COR-L47 (cell line): ENCODE data around the gene NUMA1.

Experiments used
- DNase-seq: peaks from one replicate; lab custom pipeline; 2025; lab: John Stamatoyannopoulos, UW

NUMA1 gene, protein sequence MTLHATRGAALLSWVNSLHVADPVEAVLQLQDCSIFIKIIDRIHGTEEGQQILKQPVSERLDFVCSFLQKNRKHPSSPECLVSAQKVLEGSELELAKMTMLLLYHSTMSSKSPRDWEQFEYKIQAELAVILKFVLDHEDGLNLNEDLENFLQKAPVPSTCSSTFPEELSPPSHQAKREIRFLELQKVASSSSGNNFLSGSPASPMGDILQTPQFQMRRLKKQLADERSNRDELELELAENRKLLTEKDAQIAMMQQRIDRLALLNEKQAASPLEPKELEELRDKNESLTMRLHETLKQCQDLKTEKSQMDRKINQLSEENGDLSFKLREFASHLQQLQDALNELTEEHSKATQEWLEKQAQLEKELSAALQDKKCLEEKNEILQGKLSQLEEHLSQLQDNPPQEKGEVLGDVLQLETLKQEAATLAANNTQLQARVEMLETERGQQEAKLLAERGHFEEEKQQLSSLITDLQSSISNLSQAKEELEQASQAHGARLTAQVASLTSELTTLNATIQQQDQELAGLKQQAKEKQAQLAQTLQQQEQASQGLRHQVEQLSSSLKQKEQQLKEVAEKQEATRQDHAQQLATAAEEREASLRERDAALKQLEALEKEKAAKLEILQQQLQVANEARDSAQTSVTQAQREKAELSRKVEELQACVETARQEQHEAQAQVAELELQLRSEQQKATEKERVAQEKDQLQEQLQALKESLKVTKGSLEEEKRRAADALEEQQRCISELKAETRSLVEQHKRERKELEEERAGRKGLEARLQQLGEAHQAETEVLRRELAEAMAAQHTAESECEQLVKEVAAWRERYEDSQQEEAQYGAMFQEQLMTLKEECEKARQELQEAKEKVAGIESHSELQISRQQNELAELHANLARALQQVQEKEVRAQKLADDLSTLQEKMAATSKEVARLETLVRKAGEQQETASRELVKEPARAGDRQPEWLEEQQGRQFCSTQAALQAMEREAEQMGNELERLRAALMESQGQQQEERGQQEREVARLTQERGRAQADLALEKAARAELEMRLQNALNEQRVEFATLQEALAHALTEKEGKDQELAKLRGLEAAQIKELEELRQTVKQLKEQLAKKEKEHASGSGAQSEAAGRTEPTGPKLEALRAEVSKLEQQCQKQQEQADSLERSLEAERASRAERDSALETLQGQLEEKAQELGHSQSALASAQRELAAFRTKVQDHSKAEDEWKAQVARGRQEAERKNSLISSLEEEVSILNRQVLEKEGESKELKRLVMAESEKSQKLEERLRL (N-terminal part only)

DNA sequence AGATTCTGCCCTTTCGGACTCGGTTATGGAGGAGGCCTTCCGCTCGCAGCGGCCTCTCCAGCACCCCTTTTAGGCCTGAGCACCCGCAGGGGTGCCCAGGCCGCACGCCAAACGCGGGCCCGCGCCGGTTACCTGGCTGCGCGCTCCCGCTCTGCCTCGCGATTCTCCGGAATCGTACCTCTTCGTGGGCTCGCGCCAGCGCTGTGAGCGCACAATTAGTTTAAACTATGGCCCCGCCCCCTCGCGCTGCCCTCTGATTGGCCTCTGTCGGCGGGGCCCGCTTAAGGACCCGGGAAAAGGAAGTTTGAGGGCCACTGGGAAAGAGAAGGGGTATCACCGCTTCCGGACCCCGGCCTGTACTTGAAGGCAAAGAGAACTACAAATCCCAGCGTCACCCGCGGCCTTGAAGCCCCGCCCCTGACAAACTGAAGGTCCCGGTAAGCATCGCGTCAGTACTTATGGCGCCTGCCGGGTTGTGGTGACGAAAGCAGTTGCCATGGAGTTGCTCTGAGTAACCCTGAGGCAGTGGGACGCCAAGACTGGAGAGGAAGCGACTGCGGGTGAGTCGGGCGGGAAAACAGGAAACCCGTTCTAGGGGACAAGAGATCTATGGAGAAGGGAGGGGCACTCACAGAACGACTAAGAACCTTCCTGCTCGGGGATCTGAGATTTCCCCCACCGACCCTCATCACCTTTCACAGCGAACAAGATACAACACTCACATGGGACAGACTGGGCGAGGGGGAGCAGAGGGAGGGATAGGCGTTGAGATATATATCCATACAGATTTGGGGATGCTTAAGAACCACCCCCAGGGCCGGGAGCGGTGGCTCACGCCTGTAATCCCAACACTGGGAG is at the start of gene NUMA1, which contains the start of gene LRRC51:
NUMA1 (minus strand) TSS at position 217 of the 858 bp plus-strand sequence. CDS start 44,599 bp downstream, outside the sequence.
LRRC51 (plus strand) TSS at position 525 of the 858 bp plus-strand sequence. CDS start 8,234 bp downstream, outside the sequence.
- DNase-seq = peak; percentile 100

- DNase-seq = no peak
These were observed 49.0 kb upstream of the NUMA1 start for GRCh38 chr11:72129381-72129780.

DNA sequence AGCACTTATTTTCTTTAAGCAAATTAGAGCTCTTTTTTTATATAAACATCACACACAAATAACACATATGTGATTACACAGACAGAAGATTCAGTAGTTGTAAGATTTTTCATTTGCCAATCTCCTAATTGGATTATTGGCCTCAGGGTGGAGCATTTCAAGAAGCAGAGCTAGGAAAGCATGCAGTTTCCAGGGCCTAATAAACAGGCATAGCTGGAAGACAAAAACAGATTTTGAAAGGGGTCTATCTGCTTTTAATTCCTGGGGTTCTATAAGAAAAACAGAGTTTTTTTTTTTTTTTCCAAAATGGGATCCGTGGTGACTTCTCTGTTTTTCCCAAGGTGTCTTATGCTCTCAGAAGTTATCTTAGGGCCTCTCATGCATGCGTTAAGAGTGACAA is 47.6 kb upstream of the NUMA1 start:
- no peak for DNase-seq

GRCh38 chr11:72125956-72126355 is 45.6 kb upstream of the NUMA1 start:
- DNase-seq = no peak

- DNase-seq = no peak
These were observed 43.7 kb upstream of the NUMA1 start for GRCh38 chr11:72124046-72124445.

GRCh38 chr11:72123117-72123653 is 42.8 kb upstream of the NUMA1 start:
- no peak for DNase-seq

GRCh38 chr11:72122607-72123006 is 42.3 kb upstream of the NUMA1 start:
- DNase-seq = no peak

GRCh38 chr11:72120930-72121329 is 40.6 kb upstream of the NUMA1 start:
- no peak for DNase-seq

DNA sequence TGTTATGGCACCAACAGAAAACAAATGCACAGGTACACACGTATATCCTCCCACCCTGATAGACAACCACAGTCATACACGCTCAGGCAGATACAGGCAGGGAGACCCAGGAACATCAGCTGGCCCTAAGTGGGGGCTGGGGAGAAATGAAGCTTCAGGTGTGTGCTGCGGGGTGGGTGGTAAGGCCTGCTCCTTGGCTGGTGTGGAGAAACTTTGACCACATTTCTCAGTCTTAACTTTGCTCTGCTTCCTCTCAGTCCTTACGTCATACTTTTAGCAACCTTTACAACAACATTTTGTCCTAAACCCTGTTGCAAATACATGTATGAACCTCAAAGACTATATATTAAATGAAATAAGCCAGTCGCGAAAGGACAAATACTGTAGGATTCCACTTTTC is 38.9 kb upstream of the NUMA1 start:
- DNase-seq = no peak

- no peak for DNase-seq
These were observed 35.8 kb upstream of the NUMA1 start for GRCh38 chr11:72116019-72116755.

- no peak for DNase-seq
These were observed 34.2 kb upstream of the NUMA1 start for GRCh38 chr11:72114570-72114969.

GRCh38 chr11:72112978-72113808 is 32.9 kb upstream of the NUMA1 start:
- no peak for DNase-seq

DNA sequence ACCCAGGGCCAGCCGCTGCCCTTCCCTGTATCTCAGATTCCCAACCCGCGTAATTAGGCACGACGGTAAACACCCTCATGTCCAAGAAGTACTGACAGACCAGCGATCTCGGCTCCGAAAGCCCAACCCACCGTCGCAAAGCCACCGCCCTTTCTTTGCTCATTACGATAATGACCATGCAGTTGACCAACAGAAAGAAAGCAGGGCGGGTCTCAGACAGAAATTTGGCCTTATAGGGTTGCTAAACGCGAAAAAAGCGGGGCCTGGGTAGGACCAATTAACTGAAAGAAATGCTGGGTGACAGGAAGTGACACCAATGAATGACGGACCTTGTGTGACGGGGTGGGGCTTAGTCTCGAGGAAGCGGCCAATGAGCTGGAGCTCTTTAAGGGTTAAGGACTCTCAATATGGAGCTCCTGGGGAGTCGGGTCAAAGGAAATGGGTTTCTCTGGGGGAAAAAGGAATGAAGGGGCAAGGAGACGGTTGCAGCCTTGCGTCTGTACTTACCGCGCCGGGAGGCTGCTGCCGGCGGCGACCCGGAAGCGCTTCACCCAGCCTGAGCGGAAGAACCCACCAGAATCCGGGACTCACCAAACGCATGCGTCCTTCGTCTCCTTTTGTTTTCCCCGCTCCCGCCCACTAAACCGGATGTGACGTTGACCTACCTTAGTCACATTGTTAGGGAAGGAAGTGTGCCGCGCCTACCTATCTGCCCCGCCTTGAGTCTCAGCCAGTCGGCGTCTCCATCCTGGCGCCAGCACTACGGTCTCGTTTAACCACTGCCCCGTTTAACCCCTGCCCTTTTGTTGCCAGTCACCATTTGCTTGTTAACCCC is 32.0 kb upstream of the NUMA1 start, which contains the start of gene ANAPC15:
ANAPC15 (minus strand) TSS at position 553 of the 835 bp plus-strand sequence. CDS start 1,419 bp downstream, outside the sequence.
- DNase-seq = peak; percentile 100

DNA sequence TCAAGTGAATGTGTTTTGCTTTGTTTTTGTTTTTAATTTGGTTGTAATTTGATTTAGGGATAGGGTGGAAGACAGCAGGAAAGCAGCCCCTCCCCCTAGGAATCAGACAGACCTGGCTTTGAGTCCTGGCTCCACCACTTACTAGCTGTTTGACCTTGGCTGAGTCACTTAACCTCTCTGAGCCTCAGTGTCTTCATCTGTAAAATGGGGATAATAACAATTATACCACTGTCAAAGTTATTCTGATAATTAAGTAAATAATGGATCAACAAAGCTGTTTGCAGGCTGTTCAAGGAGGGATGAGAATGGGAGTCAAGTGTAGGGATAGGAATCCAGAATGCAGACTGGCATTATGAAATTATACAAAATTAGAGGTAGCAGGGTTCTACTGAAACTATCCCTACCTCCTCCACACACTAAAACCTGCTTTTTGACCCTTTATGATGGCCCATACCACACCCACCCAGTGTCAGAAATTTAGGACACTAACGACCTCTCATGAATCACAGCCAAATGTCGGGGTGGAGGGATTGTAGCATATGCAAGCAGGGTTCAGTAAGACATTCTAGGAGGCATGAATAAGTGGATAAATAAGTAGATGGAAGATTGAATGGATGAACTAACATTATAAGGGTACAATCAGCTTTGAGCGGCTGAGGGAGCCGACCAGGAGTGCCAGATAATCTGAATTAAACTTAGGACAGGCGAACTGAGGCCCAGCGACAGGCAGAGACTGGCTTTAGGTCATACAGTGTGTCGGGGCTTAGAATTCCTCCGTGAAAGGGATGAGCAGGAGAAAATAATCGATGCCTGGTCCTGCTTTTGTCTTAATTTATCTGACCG is 31.2 kb upstream of the NUMA1 start:
- DNase-seq = peak; percentile 4

DNA sequence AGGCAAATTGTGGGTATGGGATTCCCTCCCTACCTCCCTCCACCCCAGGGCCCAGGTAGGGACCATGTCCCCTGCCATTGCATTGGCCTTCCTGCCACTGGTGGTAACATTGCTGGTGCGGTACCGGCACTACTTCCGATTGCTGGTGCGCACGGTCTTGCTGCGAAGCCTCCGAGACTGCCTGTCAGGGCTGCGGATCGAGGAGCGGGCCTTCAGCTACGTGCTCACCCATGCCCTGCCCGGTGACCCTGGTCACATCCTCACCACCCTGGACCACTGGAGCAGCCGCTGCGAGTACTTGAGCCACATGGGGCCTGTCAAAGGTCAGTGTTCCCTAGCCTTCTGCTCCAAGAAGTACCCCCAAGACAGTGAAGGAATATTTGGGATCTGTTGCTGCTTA is 25.5 kb upstream of the NUMA1 start, which contains the start of gene TOMT:
TOMT (plus strand) TSS at position 37 of the 400 bp plus-strand sequence; CDS start at position 65, 28 bp downstream.
- no peak for DNase-seq

GRCh38 chr11:72103754-72104167 is 23.4 kb upstream of the NUMA1 start:
- no peak for DNase-seq
